Panc1 (cell line): Measurements from ENCODE around the gene SUGCT.

Experiments
- POLR2AphosphoS5 ChIP-seq: IDR thresholded peaks from 2 replicates; pipeline ENCODE4 v1.6.1; 2012; ENCODE audit warnings: mild to moderate bottlenecking, low read depth, low read length, moderate library complexity
- SIN3A ChIP-seq: IDR thresholded peaks from 2 replicates; pipeline ENCODE4 v1.6.1; 2012; ENCODE audit warnings: low read depth, mild to moderate bottlenecking, low read length, moderate library complexity, borderline replicate concordance; ENCODE audit not compliant: insufficient read depth
- TCF7L2 ChIP-seq: IDR thresholded peaks from 2 replicates; pipeline ENCODE4 v1.6.1; 2011; ENCODE audit warnings: mild to moderate bottlenecking, low read depth, low read length, inconsistent platforms
- TF ChIP-seq, protein P1 (sequence below): fragments of 450-650 bp; IDR thresholded peaks from 2 replicates; pipeline ENCODE4 v1.5.1; 2017; ENCODE audit warnings: mild to moderate bottlenecking
- TF ChIP-seq, protein P2 (sequence below), 2 experiments: IDR thresholded peaks; 2 replicates each; pipeline ENCODE4 v1.6.1; 2011 to 2012; ENCODE audit warnings: low read depth in 2 of 2, control low read depth in 1 of 2, low read length in 1 of 2, mild to moderate bottlenecking in 1 of 2, moderate library complexity in 1 of 2; ENCODE audit not compliant: insufficient read depth in 1 of 2

DNA sequence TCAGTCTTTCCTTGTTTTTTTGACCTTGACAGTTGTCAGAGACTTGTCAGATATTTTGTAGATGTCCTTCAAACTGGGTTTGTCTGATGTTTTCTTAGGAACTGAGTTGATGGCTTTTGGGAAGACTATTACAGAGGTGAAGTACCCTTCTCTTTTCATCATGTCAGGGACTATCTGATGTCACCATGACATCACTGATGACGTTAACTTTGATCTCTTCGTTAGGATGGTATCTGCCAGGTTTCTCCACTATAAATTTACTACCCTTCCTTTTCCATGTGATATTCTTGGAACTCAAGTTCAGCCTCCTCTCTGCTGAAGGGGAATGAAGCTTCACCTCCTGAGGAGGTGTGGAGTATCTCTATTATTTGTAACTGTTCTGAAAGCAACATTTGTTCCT lies 78.5 kb downstream of the SUGCT start:
- TF ChIP-seq, protein P1, sequence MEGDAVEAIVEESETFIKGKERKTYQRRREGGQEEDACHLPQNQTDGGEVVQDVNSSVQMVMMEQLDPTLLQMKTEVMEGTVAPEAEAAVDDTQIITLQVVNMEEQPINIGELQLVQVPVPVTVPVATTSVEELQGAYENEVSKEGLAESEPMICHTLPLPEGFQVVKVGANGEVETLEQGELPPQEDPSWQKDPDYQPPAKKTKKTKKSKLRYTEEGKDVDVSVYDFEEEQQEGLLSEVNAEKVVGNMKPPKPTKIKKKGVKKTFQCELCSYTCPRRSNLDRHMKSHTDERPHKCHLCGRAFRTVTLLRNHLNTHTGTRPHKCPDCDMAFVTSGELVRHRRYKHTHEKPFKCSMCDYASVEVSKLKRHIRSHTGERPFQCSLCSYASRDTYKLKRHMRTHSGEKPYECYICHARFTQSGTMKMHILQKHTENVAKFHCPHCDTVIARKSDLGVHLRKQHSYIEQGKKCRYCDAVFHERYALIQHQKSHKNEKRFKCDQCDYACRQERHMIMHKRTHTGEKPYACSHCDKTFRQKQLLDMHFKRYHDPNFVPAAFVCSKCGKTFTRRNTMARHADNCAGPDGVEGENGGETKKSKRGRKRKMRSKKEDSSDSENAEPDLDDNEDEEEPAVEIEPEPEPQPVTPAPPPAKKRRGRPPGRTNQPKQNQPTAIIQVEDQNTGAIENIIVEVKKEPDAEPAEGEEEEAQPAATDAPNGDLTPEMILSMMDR: no peak
- TF ChIP-seq POLR2AphosphoS5: no peak
- TF ChIP-seq, protein P2, sequence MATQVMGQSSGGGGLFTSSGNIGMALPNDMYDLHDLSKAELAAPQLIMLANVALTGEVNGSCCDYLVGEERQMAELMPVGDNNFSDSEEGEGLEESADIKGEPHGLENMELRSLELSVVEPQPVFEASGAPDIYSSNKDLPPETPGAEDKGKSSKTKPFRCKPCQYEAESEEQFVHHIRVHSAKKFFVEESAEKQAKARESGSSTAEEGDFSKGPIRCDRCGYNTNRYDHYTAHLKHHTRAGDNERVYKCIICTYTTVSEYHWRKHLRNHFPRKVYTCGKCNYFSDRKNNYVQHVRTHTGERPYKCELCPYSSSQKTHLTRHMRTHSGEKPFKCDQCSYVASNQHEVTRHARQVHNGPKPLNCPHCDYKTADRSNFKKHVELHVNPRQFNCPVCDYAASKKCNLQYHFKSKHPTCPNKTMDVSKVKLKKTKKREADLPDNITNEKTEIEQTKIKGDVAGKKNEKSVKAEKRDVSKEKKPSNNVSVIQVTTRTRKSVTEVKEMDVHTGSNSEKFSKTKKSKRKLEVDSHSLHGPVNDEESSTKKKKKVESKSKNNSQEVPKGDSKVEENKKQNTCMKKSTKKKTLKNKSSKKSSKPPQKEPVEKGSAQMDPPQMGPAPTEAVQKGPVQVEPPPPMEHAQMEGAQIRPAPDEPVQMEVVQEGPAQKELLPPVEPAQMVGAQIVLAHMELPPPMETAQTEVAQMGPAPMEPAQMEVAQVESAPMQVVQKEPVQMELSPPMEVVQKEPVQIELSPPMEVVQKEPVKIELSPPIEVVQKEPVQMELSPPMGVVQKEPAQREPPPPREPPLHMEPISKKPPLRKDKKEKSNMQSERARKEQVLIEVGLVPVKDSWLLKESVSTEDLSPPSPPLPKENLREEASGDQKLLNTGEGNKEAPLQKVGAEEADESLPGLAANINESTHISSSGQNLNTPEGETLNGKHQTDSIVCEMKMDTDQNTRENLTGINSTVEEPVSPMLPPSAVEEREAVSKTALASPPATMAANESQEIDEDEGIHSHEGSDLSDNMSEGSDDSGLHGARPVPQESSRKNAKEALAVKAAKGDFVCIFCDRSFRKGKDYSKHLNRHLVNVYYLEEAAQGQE (IDR thresholded peaks at IDR 0.05; ENCODE audit: insufficient read depth in 1 of 2, low read depth in 2 of 2, low read length in 1 of 2): no peak
- TF ChIP-seq TCF7L2: no peak
- TF ChIP-seq SIN3A: no peak
